Mesenchymal stem cell (in vitro differentiated cells and primary cell): Measurements from ENCODE around the gene MZT2B.
A peak's percentile ranks its signal among the peaks of the same experiment; 100 is the strongest.
"Not testable (repeated sequence)": the region's sequence is repeated elsewhere in the genome, so short reads cannot be mapped to it uniquely, and the experiment has no call there.

ENCODE experiments used
- DNase-seq: peaks from one replicate; pipeline ENCODE4 v3.0.0-alpha.2; 2013
- H2AFZ ChIP-seq: one replicate; pipeline ENCODE4 v1.6.1; 2013; ENCODE audit warnings: low read depth, mild to moderate bottlenecking, control low read depth, inconsistent platforms, low read length, moderate library complexity
- H2AK5ac ChIP-seq: 2 replicates; pipeline ENCODE4 v1.6.1; 2013; ENCODE audit warnings: low read length, moderate library complexity, mild to moderate bottlenecking, inconsistent platforms; ENCODE audit not compliant: severe bottlenecking
- H2BK120ac ChIP-seq: one replicate; pipeline ENCODE4 v1.6.1; 2013; ENCODE audit warnings: low read depth, mild to moderate bottlenecking, inconsistent platforms, low read length, moderate library complexity
- H2BK12ac ChIP-seq, 2 experiments: one replicate each; pipeline ENCODE4 v1.6.1; 2013; ENCODE audit warnings: inconsistent platforms in 2 of 2, low read length in 2 of 2, mild to moderate bottlenecking in 2 of 2, moderate library complexity in 2 of 2, control low read depth in 1 of 2
- H2BK15ac ChIP-seq: one replicate; pipeline ENCODE4 v1.6.1; 2013; ENCODE audit warnings: mild to moderate bottlenecking, low read depth, inconsistent platforms; ENCODE audit not compliant: poor library complexity, severe bottlenecking
- H2BK5ac ChIP-seq: 2 replicates; pipeline ENCODE4 v1.6.1; 2013; ENCODE audit warnings: low read depth, mild to moderate bottlenecking, low read length, control low read depth, inconsistent platforms; ENCODE audit not compliant: poor library complexity, severe bottlenecking
- H3K14ac ChIP-seq, 2 experiments: one replicate each; pipeline ENCODE4 v1.6.1; 2013; ENCODE audit warnings: inconsistent platforms in 2 of 2, low read length in 2 of 2, control low read depth in 1 of 2, mild to moderate bottlenecking in 1 of 2, moderate library complexity in 1 of 2
- H3K18ac ChIP-seq, 2 experiments: one replicate each; pipeline ENCODE4 v1.6.1; 2013; ENCODE audit warnings: inconsistent platforms in 2 of 2, low read length in 2 of 2, control low read depth in 1 of 2, low read depth in 1 of 2, mild to moderate bottlenecking in 1 of 2
- H3K23ac ChIP-seq, 2 experiments: one replicate each; pipeline ENCODE4 v1.6.1; 2013; ENCODE audit warnings: inconsistent platforms in 2 of 2, low read length in 2 of 2, mild to moderate bottlenecking in 2 of 2, moderate library complexity in 2 of 2, control low read depth in 1 of 2
- H3K27ac ChIP-seq: 2 replicates; pipeline ENCODE4 v1.5.1; 2013; ENCODE audit warnings: mild to moderate bottlenecking, moderate library complexity, low read length, control low read depth, inconsistent platforms; ENCODE audit not compliant: poor library complexity, severe bottlenecking
- H3K27me3 ChIP-seq, 2 experiments: 2 replicates each; pipeline versions ENCODE4 v1.6.1 to v1.7.0; 2013; ENCODE audit warnings: low read length in 2 of 2, mild to moderate bottlenecking in 2 of 2, moderate library complexity in 2 of 2, control low read depth in 1 of 2, inconsistent platforms in 1 of 2; ENCODE audit not compliant: control insufficient read depth in 1 of 2, insufficient read depth in 1 of 2
- H3K36me3 ChIP-seq, 2 experiments: 2 replicates each; pipeline versions ENCODE4 v1.6.1 to v1.7.0; 2013; ENCODE audit warnings: low read length in 2 of 2, control low read depth in 1 of 2, inconsistent platforms in 1 of 2, low read depth in 1 of 2, mild to moderate bottlenecking in 1 of 2; ENCODE audit not compliant: insufficient read depth in 2 of 2, control insufficient read depth in 1 of 2
- H3K4ac ChIP-seq, 2 experiments: one replicate each; pipeline ENCODE4 v1.6.1; 2013; ENCODE audit warnings: inconsistent platforms in 2 of 2, low read length in 2 of 2, mild to moderate bottlenecking in 2 of 2, moderate library complexity in 2 of 2, control low read depth in 1 of 2, low read depth in 1 of 2
- H3K4me1 ChIP-seq: 2 replicates; pipeline ENCODE4 v1.6.1; 2013; ENCODE audit warnings: low read depth, low read length, control low read depth; ENCODE audit not compliant: control insufficient read depth, insufficient read depth
- H3K4me2 ChIP-seq: 2 replicates; pipeline ENCODE4 v1.6.1; 2013; ENCODE audit warnings: low read length, mild to moderate bottlenecking, inconsistent platforms; ENCODE audit not compliant: poor library complexity, severe bottlenecking
- H3K4me3 ChIP-seq, 2 experiments: 2 replicates each; pipeline versions ENCODE4 v1.5.1 to v1.7.0; 2013; ENCODE audit warnings: low read length in 2 of 2, mild to moderate bottlenecking in 2 of 2, control low read depth in 1 of 2, low read depth in 1 of 2; ENCODE audit not compliant: insufficient read depth in 1 of 2
- H3K79me1 ChIP-seq: replicated peaks from 2 replicates; pipeline ENCODE4 v1.6.1; 2013; ENCODE audit warnings: mild to moderate bottlenecking, control low read depth, low read length, inconsistent platforms; ENCODE audit not compliant: poor library complexity, severe bottlenecking
- H3K9ac ChIP-seq: 2 replicates; pipeline ENCODE4 v1.7.0; 2013; ENCODE audit warnings: mild to moderate bottlenecking, low read length, moderate library complexity
- H3K9me3 ChIP-seq: 2 replicates; pipeline ENCODE4 v1.7.0; 2013; ENCODE audit warnings: mild to moderate bottlenecking, low read length; ENCODE audit not compliant: control insufficient read depth
- H4K8ac ChIP-seq: one replicate; pipeline ENCODE4 v1.6.1; 2013; ENCODE audit warnings: inconsistent platforms, mild to moderate bottlenecking, low read length, moderate library complexity
- H4K91ac ChIP-seq: one replicate; pipeline ENCODE4 v1.6.1; 2013; ENCODE audit warnings: mild to moderate bottlenecking, low read length, inconsistent platforms
- WGBS: methylation state at CpG from one replicate; pipeline ENCODE4 v1.1.7; 2013; ENCODE audit warnings: mixed read lengths; 5-methylcytosine and 5-hydroxymethylcytosine counted together

MZT2B gene

GRCh38 chr2:130154773-130155765 is 27.0 kb upstream of the MZT2B start:
- H3K4ac ChIP-seq: no peak overlapping the region
- H2BK120ac ChIP-seq: no peak overlapping the region
- H3K79me1 ChIP-seq: peaks cover 13% of the 10 kb centered on the region
- no peak overlapping the region for H2BK12ac ChIP-seq
- no peaks in the 10 kb centered on the region for H3K9me3 ChIP-seq
- no peak overlapping the region for H2BK15ac ChIP-seq
- H3K36me3 ChIP-seq: peaks cover 16 to 83% of the 10 kb centered on the region in 2 experiments
- no peak overlapping the region for H3K4me3 ChIP-seq
- no peak overlapping the region for H2AFZ ChIP-seq
- H3K23ac ChIP-seq: no peak overlapping the region
- DNase-seq: no peak
- no peak overlapping the region for H3K14ac ChIP-seq
- no peak overlapping the region for H3K4me2 ChIP-seq
- peaks cover 9% of the 10 kb centered on the region for H3K4me1 ChIP-seq
- H4K91ac ChIP-seq: peak overlapping the region; percentile 20
- H3K27ac ChIP-seq: no peak overlapping the region
- H3K9ac ChIP-seq: no peak overlapping the region
- no peak overlapping the region for H2AK5ac ChIP-seq
- no peak overlapping the region for H4K8ac ChIP-seq
- H3K18ac ChIP-seq: no peak overlapping the region
- no peak overlapping the region for H2BK5ac ChIP-seq
- WGBS: 96% methylated on average over 29 of the region's 29 CpGs
- no peaks in the 10 kb centered on the region for H3K27me3 ChIP-seq

- H2AK5ac ChIP-seq, H3K4ac ChIP-seq, H3K18ac ChIP-seq, H3K27me3 ChIP-seq, H3K23ac ChIP-seq, H4K91ac ChIP-seq, H3K9ac ChIP-seq, H2BK5ac ChIP-seq, H2BK120ac ChIP-seq, H2BK12ac ChIP-seq, H3K4me3 ChIP-seq, H2AFZ ChIP-seq, H2BK15ac ChIP-seq, H3K14ac ChIP-seq, H3K27ac ChIP-seq, H3K9me3 ChIP-seq, H3K4me2 ChIP-seq: not testable (repeated sequence)
- H4K8ac ChIP-seq: peak overlapping the region; percentile 41
- peaks cover 13% of the 10 kb centered on the region for H3K79me1 ChIP-seq
- peaks cover 16 to 83% of the 10 kb centered on the region in 2 experiments for H3K36me3 ChIP-seq
- DNase-seq: peak; percentile 52
- WGBS: 82% methylated on average over 16 of the region's 16 CpGs
- peaks cover 11% of the 10 kb centered on the region for H3K4me1 ChIP-seq
Measured at GRCh38 chr2:130155956-130156623, 26.0 kb upstream of the MZT2B start.

GRCh38 chr2:130156624-130157004 is 25.4 kb upstream of the MZT2B start:
- H3K9me3 ChIP-seq: no peaks in the 10 kb centered on the region

GRCh38 chr2:130157354-130157753 is 24.7 kb upstream of the MZT2B start:
- not testable (repeated sequence) for H3K27ac ChIP-seq, H3K4ac ChIP-seq, DNase-seq, H3K23ac ChIP-seq, H2BK15ac ChIP-seq, H2BK120ac ChIP-seq, H4K8ac ChIP-seq, H2AFZ ChIP-seq, H4K91ac ChIP-seq, H3K18ac ChIP-seq, H3K9ac ChIP-seq, H3K4me2 ChIP-seq, H3K27me3 ChIP-seq, H2BK5ac ChIP-seq, H3K9me3 ChIP-seq, H2AK5ac ChIP-seq, H2BK12ac ChIP-seq, H3K14ac ChIP-seq
- Histone ChIP-seq H3K36me3 (peaks cover 17 to 83% of the 10 kb centered on the region in 2 experiments), H3K4me1 (peaks cover 14% of the 10 kb centered on the region), H3K4me3 (peak overlapping the region in 1 of 2 experiments; percentile 17), H3K79me1 (peaks cover 14% of the 10 kb centered on the region)
- WGBS: 97% methylated on average over 11 of the region's 12 CpGs

More at GRCh38 chr2:130156624-130157004, 25.4 kb upstream of the MZT2B start:
- peaks cover 16 to 84% of the 10 kb centered on the region in 2 experiments for H3K36me3 ChIP-seq
- H3K9ac ChIP-seq: no peak overlapping the region
- peaks cover 14% of the 10 kb centered on the region for H3K79me1 ChIP-seq
- H3K14ac ChIP-seq: no peak overlapping the region
- no peak for DNase-seq
- no peak overlapping the region for H3K23ac ChIP-seq
- H2BK15ac ChIP-seq: no peak overlapping the region
- H3K27ac ChIP-seq: no peak overlapping the region
- H3K18ac ChIP-seq: no peak overlapping the region
- H4K8ac ChIP-seq: no peak overlapping the region
- peaks cover 14% of the 10 kb centered on the region for H3K4me1 ChIP-seq
- no peak overlapping the region for H2AFZ ChIP-seq
- no peak overlapping the region for H2BK12ac ChIP-seq
- no peaks in the 10 kb centered on the region for H3K27me3 ChIP-seq
- no peak overlapping the region for H2AK5ac ChIP-seq
- H4K91ac ChIP-seq: no peak overlapping the region
- H3K4me2 ChIP-seq: no peak overlapping the region
- H2BK120ac ChIP-seq: no peak overlapping the region
- H3K4me3 ChIP-seq: no peak overlapping the region
- H3K4ac ChIP-seq: no peak overlapping the region
- 97% methylated on average over 5 of the region's 9 CpGs for WGBS
- H2BK5ac ChIP-seq: no peak overlapping the region
